Fibroblast of peridontal ligament (primary cell): Measurements from ENCODE around the gene UQCRQ.

Experiments
- DNase-seq: peaks from one replicate; pipeline ENCODE4 v3.0.0-alpha.2; 2010; ENCODE audit errors: extremely low read depth

The UQCRQ gene

GRCh38 chr5:132866342-132867045, at the start of gene UQCRQ, which contains the start of gene GDF9:
TSS of gene UQCRQ (plus strand) at chr5:132866642. CDS start at chr5:132866882, 240 bp downstream.
TSS of gene GDF9 (minus strand) at chr5:132866469. CDS start at chr5:132864533, 1,936 bp downstream.
- peak; percentile 100 for DNase-seq

GRCh38 chr5:132817011-132817410, 49.4 kb upstream of the UQCRQ start:
- DNase-seq, result no peak

GRCh38 chr5:132819468-132819867, 47.0 kb upstream of the UQCRQ start:
- no peak for DNase-seq

GRCh38 chr5:132820162-132820754, 46.2 kb upstream of the UQCRQ start:
- peak; percentile 94 for DNase-seq

- DNase-seq, result no peak
Observed at GRCh38 chr5:132821350-132821749, 45.1 kb upstream of the UQCRQ start.

GRCh38 chr5:132821791-132822190, 44.7 kb upstream of the UQCRQ start:
- DNase-seq, result peak; percentile 58

- no peak for DNase-seq
Observed at GRCh38 chr5:132822650-132823480, 43.6 kb upstream of the UQCRQ start.

- DNase-seq, result no peak
Observed at GRCh38 chr5:132823481-132824050, 42.9 kb upstream of the UQCRQ start.

GRCh38 chr5:132824426-132824825, 42.0 kb upstream of the UQCRQ start:
- DNase-seq, result no peak

- DNase-seq, result no peak
Observed at GRCh38 chr5:132825033-132825833, 41.2 kb upstream of the UQCRQ start.

- no peak for DNase-seq
Observed at GRCh38 chr5:132825834-132826391, 40.5 kb upstream of the UQCRQ start.

- no peak for DNase-seq
Observed at GRCh38 chr5:132826424-132827082, 39.9 kb upstream of the UQCRQ start.

GRCh38 chr5:132827943-132828673, 38.3 kb upstream of the UQCRQ start:
- DNase-seq, result no peak

GRCh38 chr5:132828846-132829494, 37.5 kb upstream of the UQCRQ start:
- no peak for DNase-seq

- DNase-seq, result peak; percentile 49
Observed at GRCh38 chr5:132829742-132830435, 36.6 kb upstream of the UQCRQ start.

- no peak for DNase-seq
Observed at GRCh38 chr5:132830436-132831094, 35.9 kb upstream of the UQCRQ start, which contains the start of gene SHROOM1. TSS of gene SHROOM1 (minus strand) at chr5:132830647. CDS start at chr5:132826140, 4,507 bp downstream.

GRCh38 chr5:132831095-132831860, 35.2 kb upstream of the UQCRQ start:
- no peak for DNase-seq
